ENCODE measurements around the gene MB21D2.

MB21D2 gene

GRCh38 chr3:192919901-192920300 lies 2.2 kb upstream of the MB21D2 start:
- TF ChIP-seq TEAD4 (IDR thresholded peaks at IDR 0.05): no peak
- no peak for TF ChIP-seq TAF1 (IDR thresholded peaks at IDR 0.05; ENCODE audit: low read depth)
- TF ChIP-seq MAX (IDR thresholded peaks at IDR 0.05): no peak

GRCh38 chr3:192918275-192918588 lies 576 bp upstream of the MB21D2 start:
- TF ChIP-seq NFIC (IDR thresholded peaks at IDR 0.05) (no peak), REST (IDR thresholded peaks at IDR 0.05; ENCODE audit: low read depth) (no peak), EP300 (IDR thresholded peaks at IDR 0.05; ENCODE audit: borderline replicate concordance) (no peak), TEAD4 (IDR thresholded peaks at IDR 0.05) (no peak), MAX (IDR thresholded peaks at IDR 0.05) (peak; percentile 43; the same call in 1 of the 2 replicates), TAF1 (IDR thresholded peaks at IDR 0.05; ENCODE audit: low read depth) (no peak), CEBPB (IDR thresholded peaks at IDR 0.05) (no peak)

- peak; percentile 84; the same call in 1 of the 2 replicates for TF ChIP-seq ZBTB7A (IDR thresholded peaks at IDR 0.05; ENCODE audit: low read depth)
- TF ChIP-seq TCF12 (IDR thresholded peaks at IDR 0.05; ENCODE audit: low read depth): no peak
These were observed 640 bp downstream of the MB21D2 start for GRCh38 chr3:192917028-192917403.

- TF ChIP-seq RAD21 (IDR thresholded peaks at IDR 0.05; ENCODE audit: low read depth) (0 out of 2 replicates have a peak, but pooled peaks have one; percentile 3), TAF1 (IDR thresholded peaks at IDR 0.05; ENCODE audit: low read depth) (no peak), TCF12 (IDR thresholded peaks at IDR 0.05; ENCODE audit: low read depth) (no peak)
These were observed 1.2 kb downstream of the MB21D2 start for GRCh38 chr3:192916371-192917027.

GRCh38 chr3:192915722-192916121 lies 1.9 kb downstream of the MB21D2 start:
- TF ChIP-seq FOXM1 (IDR thresholded peaks at IDR 0.05; ENCODE audit: borderline replicate concordance, low read depth) (no peak), EP300 (IDR thresholded peaks at IDR 0.05; ENCODE audit: borderline replicate concordance) (no peak), CEBPB (IDR thresholded peaks at IDR 0.05) (no peak), TEAD4 (IDR thresholded peaks at IDR 0.05) (no peak)

GRCh38 chr3:192915304-192915703 lies 2.4 kb downstream of the MB21D2 start:
- TF ChIP-seq RAD21 (IDR thresholded peaks at IDR 0.05; ENCODE audit: low read depth) (peak; percentile 17; the same call in 1 of the 2 replicates), CREB1 (IDR thresholded peaks at IDR 0.05; ENCODE audit: low read depth) (no peak)

- TF ChIP-seq CEBPB (IDR thresholded peaks at IDR 0.05): no peak
- TF ChIP-seq EGR1 (IDR thresholded peaks at IDR 0.05): no peak
- no peak for TF ChIP-seq EP300 (IDR thresholded peaks at IDR 0.05; ENCODE audit: borderline replicate concordance)
- no peak for TF ChIP-seq TAF1 (IDR thresholded peaks at IDR 0.05; ENCODE audit: low read depth)
- no peak for TF ChIP-seq REST (IDR thresholded peaks at IDR 0.05; ENCODE audit: low read depth)
- TF ChIP-seq TEAD4 (IDR thresholded peaks at IDR 0.05): no peak
- no peak for TF ChIP-seq MAX (IDR thresholded peaks at IDR 0.05)
- TF ChIP-seq ZBTB7A (IDR thresholded peaks at IDR 0.05; ENCODE audit: low read depth): no peak
- no peak for TF ChIP-seq TCF12 (IDR thresholded peaks at IDR 0.05; ENCODE audit: low read depth)
- no peak for TF ChIP-seq CREB1 (IDR thresholded peaks at IDR 0.05; ENCODE audit: low read depth)
- no peak for TF ChIP-seq FOXM1 (IDR thresholded peaks at IDR 0.05; ENCODE audit: borderline replicate concordance, low read depth)
- TF ChIP-seq RAD21 (IDR thresholded peaks at IDR 0.05; ENCODE audit: low read depth): no peak
- TF ChIP-seq YY1 (IDR thresholded peaks at IDR 0.05; ENCODE audit: low read depth): no peak
These were observed 2.8 kb downstream of the MB21D2 start for GRCh38 chr3:192914848-192915247.

- TF ChIP-seq REST (IDR thresholded peaks at IDR 0.05; ENCODE audit: low read depth) (no peak), TEAD4 (IDR thresholded peaks at IDR 0.05) (no peak), FOXM1 (IDR thresholded peaks at IDR 0.05; ENCODE audit: borderline replicate concordance, low read depth) (no peak), CEBPB (IDR thresholded peaks at IDR 0.05) (no peak), TAF1 (IDR thresholded peaks at IDR 0.05; ENCODE audit: low read depth) (no peak), RAD21 (IDR thresholded peaks at IDR 0.05; ENCODE audit: low read depth) (no peak), EGR1 (IDR thresholded peaks at IDR 0.05) (no peak), YY1 (IDR thresholded peaks at IDR 0.05; ENCODE audit: low read depth) (no peak), EP300 (IDR thresholded peaks at IDR 0.05; ENCODE audit: borderline replicate concordance) (no peak), NFIC (IDR thresholded peaks at IDR 0.05) (no peak), MAX (IDR thresholded peaks at IDR 0.05) (no peak), TCF12 (IDR thresholded peaks at IDR 0.05; ENCODE audit: low read depth) (no peak), CREB1 (IDR thresholded peaks at IDR 0.05; ENCODE audit: low read depth) (no peak), ZBTB7A (IDR thresholded peaks at IDR 0.05; ENCODE audit: low read depth) (no peak), USF1 (IDR thresholded peaks at IDR 0.05) (no peak)
These were observed 4.1 kb downstream of the MB21D2 start for GRCh38 chr3:192913540-192913939.
